GM23248 (cell line): Measurements from ENCODE around the gene ZNF263. TPM values are rescaled to one million over a fixed set of nuclear protein-coding genes. Genes with fewer than 3 reads are reported as not detected.

Source experiments
- DNase-seq: peaks from one replicate; pipeline ENCODE4 v3.0.0-alpha.2; 2015
- H2AFZ ChIP-seq: fragments of 200-600 bp; sonication (generic); 2 replicates; pipeline ENCODE4 v1.6.1; 2016; ENCODE audit warnings: antibody characterized with exemption
- H3F3A ChIP-seq: fragments of 200-600 bp; sonication (generic); 2 replicates; pipeline ENCODE4 v1.6.1; 2016; ENCODE audit warnings: mild to moderate bottlenecking, antibody characterized with exemption, mixed run types; ENCODE audit not compliant: insufficient read depth
- H3K27ac ChIP-seq: fragments of 200-600 bp; sonication (generic); 2 replicates; pipeline ENCODE4 v1.5.1; 2016; ENCODE audit warnings: mild to moderate bottlenecking
- H3K27me3 ChIP-seq: fragments of 200-600 bp; sonication (generic); replicated peaks from 2 replicates; pipeline ENCODE4 v1.6.1; 2016; ENCODE audit warnings: mild to moderate bottlenecking; ENCODE audit not compliant: insufficient read depth
- H3K36me3 ChIP-seq: fragments of 200-600 bp; sonication (generic); 2 replicates; pipeline ENCODE4 v1.6.1; 2016; ENCODE audit warnings: low read depth, mild to moderate bottlenecking
- H3K4me1 ChIP-seq: fragments of 200-600 bp; sonication (generic); 2 replicates; pipeline ENCODE4 v1.6.1; 2016; ENCODE audit warnings: mild to moderate bottlenecking; ENCODE audit not compliant: insufficient read depth
- H3K4me2 ChIP-seq: fragments of 200-600 bp; sonication (generic); one replicate; pipeline ENCODE4 v1.6.1; 2016; ENCODE audit warnings: mild to moderate bottlenecking; ENCODE audit not compliant: unreplicated experiment
- H3K4me3 ChIP-seq: fragments of 200-600 bp; sonication (generic); 2 replicates; pipeline ENCODE4 v1.5.1; 2016; ENCODE audit warnings: mild to moderate bottlenecking
- H3K79me2 ChIP-seq: fragments of 200-600 bp; sonication (generic); 2 replicates; pipeline ENCODE4 v1.6.1; 2016; ENCODE audit warnings: mild to moderate bottlenecking; ENCODE audit not compliant: insufficient read depth
- H3K9ac ChIP-seq: fragments of 200-600 bp; sonication (generic); 2 replicates; pipeline ENCODE4 v1.6.1; 2016; ENCODE audit warnings: mild to moderate bottlenecking
- H3K9me2 ChIP-seq: fragments of 200-600 bp; sonication (generic); 2 replicates; pipeline ENCODE4 v1.6.1; 2016; ENCODE audit warnings: mixed run types, mild to moderate bottlenecking, moderate library complexity; ENCODE audit not compliant: insufficient read depth
- H3K9me3 ChIP-seq: fragments of 200-600 bp; sonication (generic); one replicate; pipeline ENCODE4 v1.6.1; 2017; ENCODE audit warnings: low read depth
- H4K20me1 ChIP-seq: fragments of 200-600 bp; sonication (generic); 2 replicates; pipeline ENCODE4 v1.6.0; 2016; ENCODE audit not compliant: insufficient read depth
- EZH2 ChIP-seq: fragments of 200-600 bp; sonication (generic); IDR thresholded peaks from 2 replicates; pipeline ENCODE4 v1.6.1; 2018; ENCODE audit warnings: antibody characterized with exemption, mild to moderate bottlenecking; ENCODE audit not compliant: insufficient read depth, poor library complexity, severe bottlenecking
- EZH2phosphoT487 ChIP-seq: fragments of 200-600 bp; sonication (generic); IDR thresholded peaks from 2 replicates; pipeline ENCODE4 v1.6.1; 2018; ENCODE audit warnings: antibody characterized with exemption, moderate library complexity, mild to moderate bottlenecking, low read depth; ENCODE audit not compliant: insufficient read depth
- WGBS, 2 experiments: methylation state at CpG; one replicate each; pipeline ENCODE4 v1.1.6; 2015 to 2017; ENCODE audit warnings: low lambda C conversion rate in 2 of 2, low coverage in 1 of 2; ENCODE audit errors: missing lambda C conversion rate in 2 of 2; 5-methylcytosine and 5-hydroxymethylcytosine counted together
- in situ Hi-C: fragments of 300-500 bp; cut with MboI; formaldehyde crosslinking; loops from 2 replicates; pipeline ENCODE4 v1.15.0; 2020
- polyA plus RNA-seq: library from polyadenylated mRNA; unstranded; fragments of >200 nt; fragmentation: Nextera tagmentation; extraction: Ambion mirVana; gene quantifications from 2 replicates; pipeline ENCODE4 v1.2.1, GENCODE V29; 2016
- total RNA-seq: library from RNA; depleted of rRNA; stranded (reverse); fragments of >200 nt; shearing (Covaris generic); gene quantifications from 2 replicates; pipeline ENCODE4 v1.2.3, GENCODE V29; 2014

ZNF263 gene
- total and polyA plus RNA-seq, 2 experiments from 2014 or later, result 22.1 to 55.7 TPM

DNA sequence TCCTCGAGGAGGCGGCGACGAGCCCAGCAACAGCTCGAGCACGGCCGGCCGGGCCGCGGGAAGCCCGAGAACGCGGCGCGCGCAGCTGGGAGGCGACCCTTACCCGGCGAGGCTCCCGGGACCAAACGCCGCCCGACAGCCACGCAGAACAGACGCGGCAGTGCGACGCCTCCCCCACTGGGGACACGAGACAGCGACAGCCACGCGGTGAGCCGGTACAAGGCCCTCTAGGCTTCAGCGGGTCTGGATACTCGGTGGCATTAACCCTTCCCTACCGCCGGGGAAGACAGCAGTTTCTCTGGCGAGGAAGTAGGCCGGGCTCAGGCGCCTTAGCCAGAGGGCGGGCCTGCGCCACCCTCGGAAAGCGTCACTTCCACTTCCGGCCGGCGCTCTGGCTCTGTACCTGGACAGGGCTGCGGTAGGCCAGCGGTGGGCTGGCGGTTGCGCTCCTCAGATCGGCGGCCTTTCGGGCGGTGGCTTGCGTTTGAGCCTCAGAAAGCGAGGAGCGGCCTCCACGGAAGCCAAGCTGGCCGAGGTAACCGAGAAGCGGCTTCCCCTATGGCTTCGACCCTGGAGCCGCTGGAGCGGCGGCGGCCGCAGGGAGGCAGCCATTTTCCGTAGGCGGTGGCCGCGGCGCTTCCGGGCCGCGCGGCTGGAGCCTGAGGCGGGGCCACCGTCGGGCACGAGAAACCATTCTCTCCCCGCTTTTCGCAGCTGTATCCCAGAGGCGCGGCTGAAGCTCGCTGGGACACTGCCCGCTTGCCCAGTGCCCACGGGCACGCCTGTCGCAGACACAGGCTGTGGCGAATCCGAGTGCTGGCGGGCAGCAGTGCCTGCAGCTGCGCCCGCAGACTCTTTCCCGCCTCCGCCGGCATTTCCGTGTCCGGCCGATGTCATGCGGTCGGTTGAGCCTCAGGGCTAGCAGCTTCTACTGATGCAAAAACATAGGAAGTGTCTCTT lies 22.1 kb downstream of the ZNF263 start, which contains the start of the genes TIGD7 and ZNF75A:
TSS of gene TIGD7 (minus strand) at position 322 of the 960 bp plus-strand sequence. CDS start 4,816 bp downstream, outside the sequence.
TSS of gene ZNF75A (plus strand) at position 389 of the 960 bp plus-strand sequence. CDS start 2,932 bp downstream, outside the sequence.
- peaks cover 7% of the 10 kb centered on the region for H3K4me1 ChIP-seq
- peak within 1 kb of the TSS; percentile 91 for H3K4me2 ChIP-seq
- H4K20me1 ChIP-seq, result no peaks in the 10 kb centered on the region
- peaks cover 8% of the 10 kb centered on the region for H3F3A ChIP-seq
- DNase-seq, result peak; percentile 96
- peaks cover 78% of the 10 kb centered on the region for H3K79me2 ChIP-seq
- peak within 1 kb of the TSS; percentile 92 for H3K27ac ChIP-seq
- 4% methylated on average over 56 to 102 of the region's 103 CpGs for WGBS, 2 experiments
- H3K4me3 ChIP-seq, result peak within 1 kb of the TSS; percentile 85
- no peaks in the 10 kb centered on the region for H3K27me3 ChIP-seq
- in situ Hi-C loops, result no loop called here
- H3K9ac ChIP-seq, result peak within 1 kb of the TSS; percentile 91
- TF ChIP-seq EZH2 (no peak), EZH2phosphoT487 (no peak)
- peaks cover 9% of the 10 kb centered on the region for H3K9me3 ChIP-seq
- peak within 1 kb of the TSS; percentile 83 for H2AFZ ChIP-seq
- peaks cover 46% of the 10 kb centered on the region for H3K36me3 ChIP-seq
- H3K9me2 ChIP-seq, result no peaks in the 10 kb centered on the region

DNA sequence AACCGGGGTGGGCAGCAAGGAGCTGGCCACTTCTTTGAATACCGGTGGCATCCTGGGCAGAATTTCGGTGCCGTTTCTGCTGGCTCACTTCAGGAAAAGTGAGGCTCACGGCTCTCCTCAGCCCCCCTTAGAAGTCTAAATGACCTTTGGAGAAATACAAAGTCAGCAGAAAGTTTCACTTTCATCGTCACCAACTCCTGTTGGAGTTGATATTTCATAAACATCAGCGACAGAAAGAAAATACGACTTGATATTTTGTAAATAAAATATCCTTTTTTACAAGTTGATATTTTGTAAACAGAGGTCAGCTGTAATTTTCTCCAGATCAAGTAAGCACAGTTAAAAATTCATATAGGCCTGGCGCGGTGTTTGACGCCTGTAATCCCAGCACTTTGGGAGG lies 22.8 kb downstream of the ZNF263 start:
- H3F3A ChIP-seq, result peaks cover 8% of the 10 kb centered on the region
- WGBS, 2 experiments, result 72 to 75% methylated on average over 11 of the region's 11 CpGs
- TF ChIP-seq EZH2phosphoT487, result no peak
- no peak for TF ChIP-seq EZH2
- no peak for DNase-seq
- in situ Hi-C loops, result no loop called here
- peaks cover 7% of the 10 kb centered on the region for H3K4me1 ChIP-seq
- peak overlapping the region; percentile 83 for H2AFZ ChIP-seq
- peaks cover 9% of the 10 kb centered on the region for H3K9me3 ChIP-seq
- H3K27me3 ChIP-seq, result no peaks in the 10 kb centered on the region
- H3K27ac ChIP-seq, result peak overlapping the region; percentile 92
- peaks cover 71% of the 10 kb centered on the region for H3K79me2 ChIP-seq
- H3K36me3 ChIP-seq, result peaks cover 48% of the 10 kb centered on the region
- H3K4me3 ChIP-seq, result peak overlapping the region; percentile 85
- H3K9ac ChIP-seq, result peak overlapping the region; percentile 91
- peak overlapping the region; percentile 91 for H3K4me2 ChIP-seq
- H3K9me2 ChIP-seq, result no peaks in the 10 kb centered on the region
- H4K20me1 ChIP-seq, result no peaks in the 10 kb centered on the region

DNA sequence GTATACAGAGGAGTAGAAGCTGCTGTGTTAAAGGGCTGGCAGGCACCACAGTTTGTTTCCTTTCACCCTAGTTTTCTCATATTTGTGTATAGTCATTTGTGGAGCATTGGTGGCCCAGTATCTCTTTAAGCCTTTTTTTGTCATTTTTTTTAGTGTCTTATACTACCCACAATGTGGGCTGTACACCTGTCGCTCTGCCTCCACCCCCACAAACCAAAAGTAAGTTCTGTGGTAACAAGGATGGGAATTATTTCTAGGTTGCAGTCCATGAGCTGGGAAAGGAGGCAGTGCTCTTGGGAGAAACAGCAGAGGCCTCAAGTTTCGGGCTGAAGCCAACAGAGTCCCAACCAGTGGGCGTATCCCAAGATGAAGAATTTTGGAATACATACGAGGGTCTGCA lies 28.2 kb downstream of the ZNF263 start:
- no peak overlapping the region for H3K27ac ChIP-seq
- in situ Hi-C loops, result no loop called here

DNA sequence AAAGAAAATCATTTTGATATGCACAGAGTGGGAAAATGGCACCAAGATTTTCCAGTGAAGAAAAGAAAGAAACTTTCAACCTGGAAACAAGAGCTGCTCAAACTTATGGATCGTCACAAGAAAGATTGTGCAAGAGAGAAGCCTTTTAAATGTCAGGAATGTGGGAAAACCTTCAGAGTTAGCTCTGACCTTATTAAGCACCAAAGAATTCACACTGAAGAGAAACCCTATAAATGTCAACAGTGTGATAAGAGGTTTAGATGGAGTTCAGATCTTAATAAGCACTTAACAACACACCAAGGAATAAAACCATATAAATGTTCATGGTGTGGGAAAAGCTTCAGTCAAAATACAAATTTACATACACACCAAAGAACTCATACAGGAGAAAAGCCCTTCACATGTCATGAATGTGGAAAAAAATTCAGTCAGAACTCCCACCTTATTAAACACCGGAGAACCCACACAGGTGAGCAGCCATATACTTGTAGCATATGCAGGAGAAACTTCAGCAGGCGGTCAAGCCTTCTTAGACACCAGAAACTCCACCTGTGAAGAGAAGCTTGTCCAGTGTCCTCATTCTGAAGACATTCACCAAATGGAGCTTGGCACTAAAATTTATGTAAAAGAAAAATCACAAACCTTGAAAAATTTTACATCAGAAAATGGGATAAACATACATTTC lies 34.2 kb downstream of the ZNF263 start:
- no peak overlapping the region for H3K27ac ChIP-seq
- no peak for TF ChIP-seq EZH2phosphoT487
- no peak for TF ChIP-seq EZH2
- H3K9ac ChIP-seq, result no peak overlapping the region
- peaks cover 57% of the 10 kb centered on the region for H3K36me3 ChIP-seq
- in situ Hi-C loops, result no loop called here
- H3K9me2 ChIP-seq, result no peaks in the 10 kb centered on the region
- H3F3A ChIP-seq, result peaks cover 10% of the 10 kb centered on the region; the same call in 1 of the 2 replicates
- peaks cover 26% of the 10 kb centered on the region for H3K9me3 ChIP-seq
- no peak overlapping the region for H2AFZ ChIP-seq
- 95 to 100% methylated on average over 3 of the region's 3 CpGs for WGBS, 2 experiments
- no peaks in the 10 kb centered on the region for H3K27me3 ChIP-seq
- H4K20me1 ChIP-seq, result no peaks in the 10 kb centered on the region
- no peaks in the 10 kb centered on the region for H3K4me1 ChIP-seq
- DNase-seq, result peak; percentile 10
- no peak overlapping the region for H3K4me2 ChIP-seq
- no peak overlapping the region for H3K4me3 ChIP-seq
- no peaks in the 10 kb centered on the region for H3K79me2 ChIP-seq

More for the DNA sequence above, 28.2 kb downstream of the ZNF263 start:
- no peak overlapping the region for H2AFZ ChIP-seq
- no peak overlapping the region for H3K9ac ChIP-seq
- no peak overlapping the region for H3K4me2 ChIP-seq
- H3K4me1 ChIP-seq, result no peaks in the 10 kb centered on the region
- H3K27me3 ChIP-seq, result no peaks in the 10 kb centered on the region
- whole genome bisulfite sequencing, 2 experiments, result 94 to 97% methylated on average over 4 of the region's 4 CpGs
- TF ChIP-seq EZH2phosphoT487, result no peak
- no peak for TF ChIP-seq EZH2
- H3K9me2 ChIP-seq, result no peaks in the 10 kb centered on the region
- H3F3A ChIP-seq, result peaks cover under 1% of the 10 kb centered on the region; the same call in 1 of the 2 replicates
- DNase-seq, result no peak
- peaks cover 13% of the 10 kb centered on the region for H3K9me3 ChIP-seq
- H3K79me2 ChIP-seq, result peaks cover 26% of the 10 kb centered on the region
- H4K20me1 ChIP-seq, result no peaks in the 10 kb centered on the region
- H3K4me3 ChIP-seq, result no peak overlapping the region
- H3K36me3 ChIP-seq, result peaks cover 63% of the 10 kb centered on the region
